ENCODE measurements around the gene NKAIN2.
"Not testable (repeated sequence)": the region's sequence is repeated elsewhere in the genome, so short reads cannot be mapped to it uniquely, and the experiment has no call there.

The NKAIN2 gene

DNA sequence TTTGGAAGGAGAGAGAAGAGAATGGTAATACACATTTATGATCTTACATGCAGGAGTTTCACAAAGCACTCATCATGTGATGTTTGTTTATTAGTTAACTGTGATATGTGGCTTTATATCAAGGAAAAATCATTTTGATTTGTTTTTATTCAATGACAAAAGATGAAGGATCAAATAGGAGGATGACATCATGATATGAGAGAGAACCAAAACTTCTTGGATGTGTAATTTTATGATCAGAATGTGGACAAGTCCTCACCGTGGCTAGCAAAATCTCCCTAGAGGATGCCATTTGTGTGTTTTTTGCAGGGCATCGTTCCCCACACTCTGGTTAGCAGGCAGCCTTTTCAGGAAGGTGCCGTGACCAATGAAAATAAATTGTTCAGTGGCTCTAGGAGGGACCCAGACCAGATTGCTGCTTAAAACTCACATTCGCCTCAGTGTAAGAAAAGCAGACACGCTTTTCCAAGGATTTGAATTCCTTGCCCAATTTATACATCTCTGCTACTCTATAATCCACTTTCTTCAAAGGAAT, 552.7 kb downstream of the NKAIN2 start:
- no peak for DNase-seq

DNA sequence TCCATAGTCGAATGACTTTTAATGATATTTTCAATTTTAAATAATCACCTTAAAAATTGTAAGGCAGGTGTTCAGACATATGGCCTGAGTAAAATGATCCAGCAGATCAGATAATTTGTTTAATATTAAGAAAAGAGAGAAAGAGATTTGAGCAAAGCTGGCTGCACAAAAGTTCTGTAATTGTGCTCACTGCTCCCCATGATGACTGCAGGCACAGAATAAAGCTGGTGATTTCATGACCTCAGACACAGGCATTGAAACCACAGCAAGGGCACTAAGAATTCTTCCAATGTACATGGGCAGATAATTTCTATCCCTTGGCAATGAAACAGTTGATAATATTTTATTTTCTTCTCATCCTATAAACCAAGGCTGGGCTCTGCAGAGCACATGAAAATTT, 553.1 kb downstream of the NKAIN2 start:
- DNase-seq = no peak

DNA sequence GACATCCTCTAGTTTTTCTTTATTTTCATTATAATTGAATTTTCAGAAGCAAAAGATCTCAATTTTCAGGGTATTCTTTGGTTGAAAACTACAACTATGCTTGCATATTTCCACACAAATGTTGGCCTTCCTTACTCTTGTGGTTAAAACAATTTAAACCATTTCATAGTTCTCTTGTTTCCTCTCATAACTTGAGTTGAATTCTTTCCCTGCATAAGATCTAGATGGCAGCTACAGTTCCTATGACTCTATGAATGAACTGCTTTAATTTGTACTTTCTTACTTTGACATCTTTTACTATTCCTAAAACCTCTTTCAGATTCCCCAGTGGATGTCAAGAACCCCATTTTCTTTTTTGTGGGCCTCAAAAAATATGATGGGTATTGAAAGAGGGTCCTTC, 564.5 kb downstream of the NKAIN2 start:
- DNase-seq = no peak

DNA sequence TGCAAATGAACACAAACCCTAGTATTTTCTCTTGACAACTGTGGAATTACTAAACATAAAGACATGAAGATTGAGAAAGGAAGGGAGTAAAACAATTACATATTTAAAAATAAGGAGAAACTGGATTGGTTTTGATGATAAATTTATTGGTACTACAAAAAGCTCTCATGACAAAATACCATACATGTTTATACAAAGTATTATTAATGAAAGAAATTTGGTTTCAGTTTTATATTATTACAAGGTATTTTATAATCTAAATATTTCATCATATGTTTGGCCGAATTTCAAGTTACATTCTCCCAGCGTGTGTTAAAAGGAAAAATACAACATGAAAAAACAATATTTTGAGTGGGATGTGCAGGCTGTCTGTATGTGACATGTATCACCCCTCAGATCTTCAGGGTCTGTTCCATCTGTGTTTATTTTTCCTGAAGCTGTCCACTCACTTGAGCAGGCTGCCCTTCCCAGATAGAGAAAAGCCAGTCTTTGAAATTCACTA, 568.4 kb downstream of the NKAIN2 start:
- no peak for DNase-seq

DNA sequence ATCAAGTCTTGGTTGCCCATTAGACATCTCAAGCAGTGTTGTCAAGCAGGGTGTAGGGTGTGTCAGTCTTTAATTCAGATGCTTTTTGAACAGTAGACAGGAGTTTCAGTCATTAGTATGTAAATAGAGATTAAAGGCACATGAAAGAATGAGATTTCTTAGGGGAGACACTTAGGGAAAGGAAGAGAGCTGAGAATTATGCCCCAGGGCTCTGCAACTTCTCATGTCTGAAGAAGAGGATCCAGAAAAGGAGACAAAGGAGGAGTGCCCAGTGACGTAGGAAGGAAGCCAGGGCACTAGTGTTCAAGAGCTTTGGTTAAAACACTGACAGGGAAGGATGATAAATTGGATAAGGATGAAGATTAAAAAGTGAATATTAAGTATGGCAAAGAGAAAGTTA, 569.7 kb downstream of the NKAIN2 start:
- no peak for DNase-seq

DNA sequence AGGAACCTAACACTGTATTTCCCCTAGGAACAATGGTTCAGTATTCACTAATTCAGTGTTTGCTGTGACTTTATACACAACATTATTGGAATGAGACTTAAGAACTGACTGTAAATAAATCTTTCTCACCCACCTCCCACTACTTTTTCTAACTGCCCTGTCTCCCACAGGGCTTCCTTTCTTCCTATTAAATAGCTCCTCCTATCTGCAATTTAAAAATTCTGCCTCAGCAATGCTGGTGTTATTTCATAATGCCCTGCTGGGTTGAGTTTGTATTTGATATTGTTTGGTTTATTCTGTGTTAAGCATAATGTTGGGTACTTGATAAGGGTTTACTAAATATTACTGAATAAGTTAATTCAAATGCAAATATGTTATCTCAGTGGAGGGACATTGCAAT, 585.5 kb downstream of the NKAIN2 start:
- no peak for DNase-seq

DNA sequence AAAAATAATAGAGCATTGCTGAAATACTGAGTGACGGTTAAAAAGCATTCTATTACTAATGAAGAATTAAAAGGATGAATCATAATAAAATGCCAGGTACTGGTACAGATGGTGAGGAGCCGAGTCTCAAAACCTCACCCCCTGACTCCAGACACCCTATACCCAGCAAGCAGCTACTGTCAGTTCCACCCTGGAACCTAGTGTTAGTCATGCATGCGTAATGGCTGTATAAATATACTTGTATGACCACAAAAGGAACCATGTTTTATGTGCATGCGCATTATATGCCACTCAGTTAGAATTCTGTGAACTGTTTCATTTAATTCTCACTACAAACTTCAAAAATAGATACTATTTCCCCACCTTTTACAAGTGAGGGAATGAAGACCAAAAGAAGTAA, 589.9 kb downstream of the NKAIN2 start:
- DNase-seq = no peak

DNA sequence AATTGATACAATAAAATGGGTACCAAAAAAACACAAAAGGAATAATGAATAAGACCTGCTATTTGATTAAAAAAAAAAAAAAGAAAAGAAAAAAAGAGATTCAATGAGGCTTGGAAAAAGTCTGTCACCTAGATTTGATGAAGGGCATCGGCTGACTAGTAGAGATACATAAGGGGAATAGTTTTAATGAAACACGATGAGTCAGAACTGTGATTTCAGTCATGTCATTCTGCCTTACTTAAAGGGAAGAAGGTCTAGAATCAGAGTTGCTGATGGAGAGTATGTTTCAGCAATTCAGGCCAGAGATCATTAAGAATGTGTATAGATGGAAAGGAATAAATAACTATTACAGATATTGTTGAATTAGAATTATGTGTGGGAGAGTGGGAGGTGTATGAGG, 592.7 kb downstream of the NKAIN2 start:
- no peak for DNase-seq

DNA sequence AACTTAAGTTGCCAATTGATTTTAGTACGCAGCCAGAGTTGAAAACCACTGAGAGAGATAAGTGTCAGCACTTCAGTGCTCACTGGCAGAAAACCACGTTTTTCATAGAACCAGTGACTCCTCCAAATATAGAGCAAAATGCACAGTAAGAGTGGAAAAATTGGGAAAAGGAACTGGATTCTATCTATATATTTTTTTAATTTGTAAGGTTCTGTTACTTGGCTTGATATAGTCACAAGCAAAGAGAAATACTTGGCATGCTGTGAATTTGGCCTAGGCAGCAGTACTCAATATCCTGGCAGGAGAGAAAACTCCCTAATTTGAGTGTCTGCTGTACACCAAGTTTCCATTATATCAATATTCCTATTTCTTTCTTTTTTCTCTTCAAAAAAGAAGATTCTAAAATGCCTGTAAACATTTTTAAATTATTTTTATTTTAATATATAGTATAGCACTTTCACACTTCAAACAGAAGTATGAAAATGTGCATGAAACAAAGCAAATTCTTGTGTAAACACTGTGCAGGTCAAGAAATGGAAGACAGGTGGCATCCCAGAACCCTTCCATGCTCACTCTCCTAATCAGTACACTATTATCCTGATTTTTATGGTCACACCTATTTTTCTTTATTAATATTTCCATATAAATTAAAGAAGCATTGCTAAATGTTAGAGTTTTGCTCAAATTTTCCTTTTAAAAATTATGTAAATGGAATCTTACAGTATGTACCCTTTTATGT, 596.8 kb downstream of the NKAIN2 start:
- DNase-seq = no peak

DNA sequence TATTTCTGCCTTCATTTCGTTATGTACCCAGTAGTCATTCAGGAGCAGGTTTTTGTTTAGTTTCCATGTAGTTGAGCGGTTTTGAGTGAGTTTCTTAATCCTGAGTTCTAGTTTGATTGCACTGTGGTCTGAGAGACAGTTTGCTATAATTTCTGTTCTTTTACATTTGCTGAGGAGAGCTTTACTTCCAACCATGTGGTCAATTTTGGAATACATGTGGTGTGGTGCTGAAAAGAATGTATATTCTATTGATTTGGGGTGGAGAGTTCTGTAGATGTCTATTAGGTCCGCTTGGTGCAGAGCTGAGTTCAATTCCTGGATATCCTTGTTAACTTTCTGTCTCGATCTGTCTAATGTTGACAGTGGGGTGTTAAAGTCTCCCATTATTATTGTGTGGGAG, 606.8 kb downstream of the NKAIN2 start:
- not testable (repeated sequence) for DNase-seq

DNA sequence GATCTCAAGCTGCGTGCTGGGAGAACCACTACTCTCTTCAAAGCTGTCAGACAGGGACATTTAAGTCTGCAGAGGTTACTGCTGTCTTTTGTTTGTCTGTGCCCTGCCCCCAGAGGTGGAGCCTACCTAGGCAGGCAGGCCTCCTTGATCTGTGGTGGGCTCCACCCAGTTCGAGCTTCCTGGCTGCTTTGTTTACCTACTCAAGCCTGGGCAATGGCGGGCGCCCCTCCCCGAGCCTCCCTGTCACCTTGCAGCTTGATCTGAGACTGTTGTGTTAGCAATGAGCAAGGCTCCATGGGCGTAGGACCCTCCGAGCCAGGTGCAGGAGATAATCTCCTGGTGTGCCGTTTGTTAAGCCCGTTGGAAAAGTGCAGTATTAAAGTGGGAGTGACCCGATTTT, 609.0 kb downstream of the NKAIN2 start:
- not testable (repeated sequence) for DNase-seq

DNA sequence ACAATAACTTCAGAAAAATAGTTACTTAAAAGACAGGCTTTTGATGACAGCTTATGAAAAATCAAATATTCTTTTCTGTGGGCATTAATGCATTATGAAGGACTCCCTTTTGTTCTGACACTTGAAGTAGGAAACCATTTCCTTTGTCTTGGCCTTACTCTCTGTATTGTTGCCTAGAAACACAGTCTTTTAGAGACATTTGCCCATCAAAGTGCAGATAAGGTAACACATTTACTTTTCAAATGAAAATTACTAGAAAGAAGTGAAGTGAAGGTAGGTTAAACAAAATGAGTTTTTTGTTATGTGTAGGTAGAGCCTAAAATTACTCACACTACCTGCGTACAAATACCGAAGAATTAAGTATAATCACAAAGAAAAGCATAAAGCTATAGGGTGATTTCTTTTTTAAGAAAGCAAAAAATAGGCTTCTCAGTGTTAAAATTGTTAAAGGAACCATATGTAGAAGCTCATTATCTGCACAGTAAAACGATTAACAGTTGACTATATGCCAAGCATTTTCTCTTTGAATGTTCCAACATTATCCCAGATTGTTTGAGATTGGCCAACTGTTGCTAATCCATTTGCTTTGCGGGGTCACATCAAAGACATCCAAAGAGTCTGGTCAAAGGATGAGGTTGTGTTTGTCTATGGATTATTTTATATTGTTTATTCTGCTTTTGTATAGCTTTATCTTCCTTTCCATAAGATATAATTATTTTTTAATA, 616.6 kb downstream of the NKAIN2 start:
- DNase-seq = no peak

DNA sequence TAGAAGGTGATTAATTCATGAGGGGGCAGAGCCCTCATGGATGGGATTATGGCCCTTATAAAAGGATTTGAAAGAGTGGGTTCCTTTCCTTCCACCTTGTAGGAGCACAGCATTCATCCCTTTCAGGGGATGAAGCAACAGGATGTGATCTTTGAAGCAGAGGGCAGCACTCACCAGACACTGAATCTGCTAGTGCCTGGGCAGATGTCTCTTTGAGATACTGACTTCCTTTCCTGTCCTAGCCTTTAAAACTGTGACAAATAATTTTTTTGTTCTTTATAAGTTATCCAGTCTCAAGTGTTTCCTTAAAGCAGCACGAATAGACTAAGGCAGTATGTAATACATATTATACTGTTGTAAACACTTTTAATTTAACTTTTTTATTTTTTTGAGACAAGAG, 620.0 kb downstream of the NKAIN2 start:
- no peak for DNase-seq

DNA sequence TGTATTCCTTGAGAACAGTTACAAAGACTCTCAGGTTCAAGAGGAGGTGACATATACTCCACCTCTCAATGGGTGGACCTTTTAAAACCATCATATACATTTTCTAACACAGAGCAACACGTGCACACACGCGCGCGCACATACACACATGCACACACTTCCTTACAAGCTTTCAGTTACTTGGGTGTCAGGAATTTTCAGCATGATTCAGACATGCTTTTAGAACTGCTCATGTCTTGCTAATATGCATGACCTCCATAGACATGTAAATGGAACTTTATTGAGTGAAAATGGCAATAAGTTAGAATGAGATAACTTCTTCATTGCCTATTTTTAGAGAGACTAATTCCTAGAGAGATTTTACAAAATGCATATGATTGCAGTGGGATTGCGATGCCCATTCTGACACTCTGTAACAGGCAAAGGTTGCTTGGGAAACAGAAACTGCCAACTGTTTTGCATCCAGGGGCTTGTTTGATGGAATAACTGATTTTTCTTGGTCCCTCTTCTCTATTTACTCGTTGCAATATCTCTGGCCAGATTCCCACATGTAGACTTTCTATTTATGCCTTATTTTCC, 627.2 kb downstream of the NKAIN2 start:
- no peak for DNase-seq

DNA sequence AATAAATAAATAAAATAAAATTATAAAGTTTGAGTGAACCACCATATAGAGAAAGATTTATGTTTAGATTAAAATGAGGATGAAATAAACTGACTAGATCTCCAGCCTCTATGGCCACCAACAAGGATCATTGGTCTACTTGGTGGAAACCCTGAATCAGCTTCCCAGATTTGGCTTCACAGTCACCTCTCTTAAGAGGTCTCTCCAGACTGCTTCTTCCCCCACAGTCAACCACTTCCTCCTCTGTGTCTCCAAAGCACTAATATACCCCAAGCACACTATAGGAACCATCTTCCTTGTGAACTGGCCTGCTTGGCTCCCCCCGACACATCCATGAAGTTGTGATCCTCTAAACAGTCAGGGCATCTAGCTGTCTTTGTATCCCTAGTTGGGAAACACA, 629.0 kb downstream of the NKAIN2 start:
- no peak for DNase-seq

DNA sequence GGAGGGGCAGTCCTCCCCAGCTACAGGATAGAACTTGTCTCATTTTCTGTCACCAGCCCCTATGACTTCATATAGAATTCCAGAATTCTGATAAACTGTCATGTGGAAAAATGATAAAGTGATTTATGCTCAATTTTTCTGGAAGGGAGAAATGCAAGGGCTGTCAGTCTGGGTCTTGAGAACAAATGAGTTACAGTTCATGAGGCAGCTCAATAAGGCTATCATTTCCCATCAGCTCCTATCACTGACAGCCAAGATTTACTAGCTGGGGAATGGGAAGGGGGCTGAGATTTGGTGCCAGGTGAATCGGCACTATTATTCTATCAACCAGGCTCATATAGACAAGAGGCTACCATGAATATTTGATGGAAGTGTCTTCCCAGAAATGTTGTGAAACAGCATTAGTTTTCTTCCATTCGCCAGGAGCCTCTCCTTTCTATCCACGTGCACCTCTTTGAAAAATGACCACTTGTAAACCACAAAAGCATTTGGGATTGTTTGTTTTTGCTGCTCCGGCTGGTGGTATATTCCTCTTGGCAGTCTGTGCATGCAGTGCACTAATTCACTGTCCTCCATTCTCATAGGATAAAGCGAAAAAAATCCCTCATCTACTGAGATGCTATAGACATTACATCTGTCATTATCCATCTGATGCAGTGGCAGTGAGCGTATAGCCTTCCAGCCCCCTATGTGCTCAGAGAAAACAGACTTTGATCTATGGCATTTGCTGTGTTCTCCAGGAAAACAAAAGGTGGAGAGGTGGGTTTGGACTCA, 629.9 kb downstream of the NKAIN2 start:
- no peak for DNase-seq

DNA sequence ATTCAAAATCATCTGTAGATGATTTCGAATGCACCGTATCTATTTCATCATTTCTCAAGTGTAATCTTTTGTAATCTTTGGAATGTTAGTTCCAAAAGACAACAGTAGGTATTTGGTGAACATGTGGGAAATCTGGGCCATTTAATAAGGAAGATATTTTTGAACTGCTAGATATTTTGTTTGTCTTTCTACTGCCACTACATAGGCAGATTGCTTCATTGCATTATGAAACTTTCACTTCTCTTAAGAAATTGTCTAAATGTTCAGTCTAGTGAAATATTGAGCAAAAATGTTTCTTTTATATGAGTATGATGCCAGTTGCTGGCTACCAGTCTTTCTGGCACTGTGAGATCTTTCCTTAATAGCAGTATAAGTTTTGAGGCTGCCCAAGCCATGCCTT, 630.8 kb downstream of the NKAIN2 start:
- no peak for DNase-seq

DNA sequence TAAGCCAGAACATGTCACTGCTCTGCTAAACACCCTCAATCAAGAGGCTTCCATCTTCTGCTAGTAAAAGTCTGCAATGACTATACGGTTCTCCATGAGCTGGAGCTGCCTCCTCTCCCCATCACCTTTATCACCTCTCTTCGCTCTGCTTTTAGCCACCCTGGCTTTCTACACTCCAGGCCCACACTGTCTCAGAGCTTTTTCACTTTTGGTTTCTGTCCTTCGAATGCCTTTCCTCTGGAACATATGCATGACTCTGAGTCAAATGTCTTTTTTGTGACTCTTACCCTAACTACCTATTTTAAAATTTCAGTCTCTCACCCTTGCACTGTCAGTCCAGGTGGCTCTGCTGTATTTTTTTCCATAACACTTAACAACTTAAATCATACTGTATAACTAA, 633.1 kb downstream of the NKAIN2 start:
- DNase-seq = no peak

DNA sequence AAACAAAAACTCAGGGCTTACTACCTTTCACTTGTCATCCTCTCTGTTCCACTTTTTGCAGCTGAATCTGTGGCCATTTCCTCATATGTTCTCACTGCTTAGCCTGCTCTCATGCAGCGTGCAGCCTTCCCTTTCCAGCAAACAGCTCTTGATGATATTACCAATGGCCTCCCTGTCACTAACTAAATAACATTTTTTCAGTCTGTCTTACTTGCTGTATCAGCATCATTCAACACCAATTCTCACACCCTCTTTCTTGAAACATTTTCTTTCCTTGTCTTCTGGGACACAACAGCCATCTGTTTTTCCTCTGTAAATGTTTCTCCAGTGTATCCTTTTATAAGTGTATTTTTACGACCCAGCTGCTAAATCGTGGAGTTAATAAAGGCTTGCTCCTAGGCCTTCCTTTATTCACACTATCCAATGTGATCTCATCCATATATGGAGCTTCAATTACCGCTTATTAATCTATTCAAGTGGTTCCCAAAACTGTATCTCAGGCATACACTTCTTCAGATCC, 634.9 kb downstream of the NKAIN2 start:
- DNase-seq = no peak

DNA sequence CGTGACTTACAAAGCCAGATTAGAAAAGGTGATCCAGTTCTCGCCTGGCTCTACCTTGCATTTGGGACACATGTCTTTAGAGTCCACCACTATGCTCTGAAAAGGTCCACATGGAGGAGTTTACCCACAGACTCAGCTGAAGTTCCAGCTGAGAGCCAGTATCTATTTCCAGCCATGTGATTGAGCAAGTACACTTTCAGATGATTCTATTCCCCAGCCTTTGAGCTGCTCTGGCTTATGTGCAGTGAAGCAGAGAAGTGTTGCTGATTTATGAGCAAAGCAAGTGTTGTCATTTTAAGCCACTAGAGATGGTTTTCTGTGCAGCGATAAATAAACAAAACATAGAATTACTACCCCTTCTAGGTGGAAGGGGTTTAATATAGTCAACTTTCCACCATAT, 637.8 kb downstream of the NKAIN2 start:
- no peak for DNase-seq

DNA sequence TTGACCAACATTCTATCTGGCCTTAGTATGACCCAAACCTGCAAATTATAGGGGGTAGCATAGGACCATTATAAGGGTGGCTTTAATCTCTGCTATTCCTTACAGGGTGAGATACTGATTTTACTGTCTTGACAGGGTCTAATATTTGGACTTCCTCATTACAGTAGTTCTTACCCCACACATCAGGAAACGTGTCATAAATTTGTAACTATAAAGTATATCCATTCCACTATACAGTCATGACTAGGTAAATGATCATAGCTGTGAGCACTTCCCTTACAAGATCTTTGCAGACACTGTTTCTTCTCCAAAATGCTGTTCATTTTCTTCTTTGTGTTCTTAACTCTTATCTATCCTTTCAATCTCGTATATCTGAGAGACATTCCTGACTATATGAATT, 639.9 kb downstream of the NKAIN2 start:
- DNase-seq = no peak

DNA sequence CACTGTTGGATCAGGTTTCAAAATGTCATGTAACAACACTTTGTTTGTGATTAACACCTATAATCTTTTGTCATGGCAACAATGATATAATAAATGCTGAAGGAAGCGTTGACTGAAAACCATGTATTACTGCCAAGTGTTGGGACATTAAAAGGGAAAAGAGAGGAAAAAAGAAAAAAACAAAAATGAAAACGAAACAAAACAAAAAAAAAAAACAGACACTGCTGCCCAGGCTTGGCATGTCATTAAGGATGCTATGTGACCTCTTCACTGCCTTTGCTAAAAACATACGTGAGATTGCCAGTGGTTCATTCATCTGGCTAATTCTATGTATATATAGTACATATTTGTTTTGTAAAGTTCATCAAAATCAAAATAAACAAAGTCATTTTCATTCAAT, 641.9 kb downstream of the NKAIN2 start:
- DNase-seq = no peak

DNA sequence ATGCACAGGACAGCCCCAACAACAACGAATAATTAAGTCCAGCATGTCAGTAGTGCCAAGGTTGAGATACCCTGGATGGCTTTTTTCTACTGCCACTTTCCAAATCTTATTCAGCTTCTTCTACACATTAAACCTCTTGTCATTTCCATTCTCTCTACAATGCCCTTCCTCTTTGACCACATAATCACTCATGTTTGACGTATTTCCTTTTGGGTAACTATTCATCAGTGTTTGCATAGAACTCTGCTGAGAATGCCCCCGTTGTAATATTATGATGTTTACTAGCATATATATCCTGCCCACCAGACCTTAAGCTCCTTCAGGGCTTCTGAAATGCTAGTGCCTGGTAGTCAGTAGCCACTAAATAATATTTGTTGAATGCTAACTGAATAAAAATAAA, 643.3 kb downstream of the NKAIN2 start:
- DNase-seq = no peak
